ENCODE measurements around the gene PRKAR2B. TPM values are rescaled to one million over a fixed set of nuclear protein-coding genes. Genes with fewer than 3 reads are reported as not detected.
"Not testable (repeated sequence)": the region's sequence is repeated elsewhere in the genome, so short reads cannot be mapped to it uniquely, and the experiment has no call there.

The PRKAR2B gene
- total RNA-seq, 1 donor from 2014 or later = 0.14 TPM

DNA sequence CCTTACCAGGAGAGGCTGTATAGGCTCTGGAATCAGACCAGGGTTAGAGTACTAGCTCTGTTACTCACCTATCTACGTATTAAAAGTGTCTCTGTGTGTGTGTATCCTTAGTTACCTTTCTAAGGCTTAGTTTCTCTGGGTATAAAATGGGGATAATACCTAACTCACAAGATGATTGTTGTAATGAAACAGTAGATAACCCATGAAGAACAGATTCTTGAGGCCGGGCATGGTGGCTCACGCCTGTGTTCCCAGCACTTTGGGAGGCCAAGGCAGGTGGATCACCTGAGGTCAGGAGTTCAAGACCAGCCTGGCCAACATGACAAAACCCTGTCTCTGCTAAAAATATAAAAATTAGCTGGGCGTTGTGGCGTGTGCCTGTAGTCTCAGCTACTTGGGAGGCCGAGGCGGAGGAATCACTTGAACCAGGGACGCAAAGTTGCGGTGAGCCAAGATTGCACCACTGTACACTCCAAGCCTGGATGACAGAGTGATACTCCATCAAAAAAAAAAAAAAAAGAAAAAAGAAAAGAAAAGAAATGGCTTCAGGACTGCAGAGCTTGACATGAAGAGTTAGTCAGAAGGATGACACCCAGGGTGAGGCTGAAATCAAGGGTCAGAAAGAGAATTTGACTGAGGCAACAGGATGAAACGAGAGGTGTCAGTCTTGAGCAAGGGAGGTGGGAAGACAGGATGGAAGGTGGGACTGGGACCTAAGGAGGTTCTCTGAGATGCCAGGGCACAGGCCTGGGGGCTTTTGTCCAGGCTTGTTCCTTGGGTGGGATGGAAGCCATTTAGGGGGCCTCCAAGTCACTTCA lies 33.4 kb downstream of the PRKAR2B start:
- intact Hi-C loops (cut with micrococcal nuclease) = no loop called here
- no peak overlapping the region for H3K4me3 Mint-ChIP-seq (ENCODE audit: low read depth)
- H3K36me3 Mint-ChIP-seq (ENCODE audit: low read depth) = no peaks in the 10 kb centered on the region
- H3K9me3 Mint-ChIP-seq = no peaks in the 10 kb centered on the region
- H3K27ac Mint-ChIP-seq = no peak overlapping the region
- H3K4me1 Mint-ChIP-seq (ENCODE audit: low read depth) = no peaks in the 10 kb centered on the region
- no peak for DNase-seq (ENCODE audit: low spot score)
- peaks cover 17% of the 10 kb centered on the region for H3K27me3 Mint-ChIP-seq (ENCODE audit: low read depth)

DNA sequence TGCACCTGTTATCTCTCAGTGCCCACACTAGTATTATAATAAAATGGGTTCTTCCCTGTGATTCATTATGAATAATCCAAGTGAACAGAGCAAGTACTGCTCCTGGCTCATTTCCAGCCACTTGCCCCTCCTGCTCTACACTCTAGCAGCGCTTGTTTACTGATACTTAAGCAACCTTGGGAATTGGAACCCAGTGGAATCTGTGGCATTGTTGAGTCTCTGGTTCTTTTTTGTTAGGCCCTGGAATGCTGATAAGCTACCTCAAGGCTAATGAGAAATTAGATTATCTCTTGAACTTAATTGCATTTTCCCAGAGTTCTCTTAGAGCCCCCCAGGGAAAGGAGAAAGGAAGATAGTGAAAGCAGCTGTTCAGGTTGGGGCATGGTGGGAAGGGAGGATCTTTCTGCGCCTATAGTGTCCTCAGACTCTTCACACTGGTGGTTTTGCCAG lies 34.0 kb downstream of the PRKAR2B start:
- Mint-ChIP-seq H3K9me3 (no peaks in the 10 kb centered on the region), H3K27me3 (ENCODE audit: low read depth) (peaks cover 12% of the 10 kb centered on the region), H3K36me3 (ENCODE audit: low read depth) (no peaks in the 10 kb centered on the region), H3K4me3 (ENCODE audit: low read depth) (no peak overlapping the region), H3K4me1 (ENCODE audit: low read depth) (no peaks in the 10 kb centered on the region), H3K27ac (no peak overlapping the region)
- no peak for DNase-seq (ENCODE audit: low spot score)
- intact Hi-C loops (cut with micrococcal nuclease) = no loop called here

DNA sequence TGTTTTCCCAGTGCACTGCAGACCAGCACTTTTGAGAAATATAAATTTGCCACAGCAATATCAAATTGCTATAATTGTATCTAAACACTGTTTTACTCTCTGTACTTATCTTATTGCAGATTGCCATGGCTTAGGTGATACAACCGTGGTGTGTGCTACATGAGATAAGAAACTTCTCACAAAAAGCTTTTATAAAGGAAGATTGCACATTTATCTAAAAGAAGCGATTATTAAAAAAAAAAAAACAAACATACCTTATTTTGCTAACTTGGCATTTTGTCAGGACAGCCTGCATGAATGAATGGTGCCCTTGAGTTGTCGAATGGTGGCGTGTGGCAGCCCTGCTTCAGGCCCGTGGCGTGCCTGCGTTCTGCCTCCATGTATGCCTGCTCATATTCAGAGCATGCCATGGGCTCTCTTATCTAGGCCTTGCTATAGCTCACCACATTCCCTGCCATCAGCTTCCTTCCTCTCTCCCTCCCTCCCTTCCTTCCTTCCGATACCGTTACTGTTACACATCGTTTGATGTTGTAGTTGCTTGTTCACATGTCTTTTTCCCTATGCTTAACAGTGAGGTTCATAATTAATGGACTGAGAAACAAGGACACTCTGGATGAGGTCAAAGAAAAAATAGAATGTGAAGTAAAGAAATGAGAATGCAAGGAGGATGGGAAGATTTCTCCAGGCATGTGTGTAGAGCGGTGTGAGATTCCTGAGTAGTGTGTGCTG lies 34.9 kb downstream of the PRKAR2B start:
- Mint-ChIP-seq H3K36me3 (ENCODE audit: low read depth) (no peaks in the 10 kb centered on the region), H3K27me3 (ENCODE audit: low read depth) (peaks cover 12% of the 10 kb centered on the region), H3K4me1 (ENCODE audit: low read depth) (no peaks in the 10 kb centered on the region), H3K27ac (no peak overlapping the region), H3K9me3 (no peaks in the 10 kb centered on the region), H3K4me3 (ENCODE audit: low read depth) (no peak overlapping the region)
- no peak for DNase-seq (ENCODE audit: low spot score)
- intact Hi-C loops (cut with micrococcal nuclease) = no loop called here

DNA sequence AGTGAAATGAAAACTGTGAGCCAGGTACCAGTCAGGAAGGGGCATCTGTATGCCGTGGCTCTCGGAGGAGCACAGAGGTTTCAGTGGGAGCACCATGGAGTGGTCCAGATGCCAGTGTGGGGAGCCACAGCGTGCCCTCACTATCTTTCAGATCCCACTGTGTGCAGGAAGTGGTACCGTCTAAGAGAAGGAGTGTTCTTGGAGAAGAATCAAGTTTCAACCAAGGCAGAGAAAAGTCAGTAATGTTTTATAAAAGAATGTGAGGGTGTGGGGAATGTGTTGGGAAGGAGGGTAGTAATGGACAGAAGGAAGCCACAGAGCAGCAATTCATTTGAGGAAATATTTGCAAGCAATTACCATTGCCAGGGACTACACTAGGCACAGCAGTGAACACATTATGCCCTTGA lies 35.6 kb downstream of the PRKAR2B start:
- peaks cover 14% of the 10 kb centered on the region for H3K27me3 Mint-ChIP-seq (ENCODE audit: low read depth)
- no peaks in the 10 kb centered on the region for H3K4me1 Mint-ChIP-seq (ENCODE audit: low read depth)
- H3K9me3 Mint-ChIP-seq = no peaks in the 10 kb centered on the region
- no peak overlapping the region for H3K4me3 Mint-ChIP-seq (ENCODE audit: low read depth)
- no peak for DNase-seq (ENCODE audit: low spot score)
- no peak overlapping the region for H3K27ac Mint-ChIP-seq
- intact Hi-C loops (cut with micrococcal nuclease) = no loop called here
- no peaks in the 10 kb centered on the region for H3K36me3 Mint-ChIP-seq (ENCODE audit: low read depth)

DNA sequence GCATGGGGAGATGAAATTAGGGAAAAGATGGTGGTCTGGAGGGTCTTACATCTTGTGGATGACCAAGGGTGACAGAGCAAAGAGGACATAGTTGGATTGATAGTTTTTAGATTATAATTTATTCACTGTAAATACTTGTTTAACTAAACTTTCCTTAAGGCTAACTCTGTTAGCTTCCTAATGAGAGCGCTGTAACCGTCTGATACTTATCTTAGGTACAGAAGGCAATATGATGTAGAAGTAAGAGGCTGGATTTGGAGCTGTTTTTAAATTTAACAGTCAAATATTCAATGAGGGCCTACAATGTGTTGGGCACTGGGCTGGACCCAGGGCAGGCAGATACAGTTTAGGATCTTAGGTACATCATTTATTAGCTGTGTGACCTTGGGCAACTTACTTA lies 36.0 kb downstream of the PRKAR2B start:
- intact Hi-C loops (cut with micrococcal nuclease) = no loop called here
- Mint-ChIP-seq H3K4me3 (ENCODE audit: low read depth) (no peak overlapping the region), H3K4me1 (ENCODE audit: low read depth) (no peaks in the 10 kb centered on the region), H3K27ac (no peak overlapping the region), H3K27me3 (ENCODE audit: low read depth) (peaks cover 15% of the 10 kb centered on the region), H3K36me3 (ENCODE audit: low read depth) (no peaks in the 10 kb centered on the region), H3K9me3 (no peaks in the 10 kb centered on the region)
- DNase-seq (ENCODE audit: low spot score) = no peak

DNA sequence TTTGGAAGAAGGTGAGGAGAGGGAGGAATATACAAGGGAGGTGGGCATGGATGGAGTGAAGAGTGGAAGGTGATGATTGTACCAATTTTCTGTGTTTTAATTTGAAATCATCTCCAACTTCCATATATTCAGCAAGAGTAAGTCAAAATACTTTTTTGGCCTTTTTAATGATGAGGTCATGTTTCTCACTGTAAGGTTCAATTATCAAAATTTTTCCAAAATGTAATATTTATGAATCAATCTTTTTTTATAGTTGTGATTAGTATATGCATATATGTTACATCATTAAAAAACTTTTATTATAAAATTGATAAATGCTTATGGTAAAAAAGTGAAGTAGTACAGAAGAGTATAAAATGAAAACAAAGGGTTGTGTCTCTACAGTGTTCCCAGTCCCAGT lies 40.7 kb downstream of the PRKAR2B start:
- no peaks in the 10 kb centered on the region for H3K36me3 Mint-ChIP-seq (ENCODE audit: low read depth)
- H3K27ac Mint-ChIP-seq = no peak overlapping the region
- H3K9me3 Mint-ChIP-seq = no peaks in the 10 kb centered on the region
- H3K27me3 Mint-ChIP-seq (ENCODE audit: low read depth) = peaks cover 8% of the 10 kb centered on the region
- intact Hi-C loops (cut with micrococcal nuclease) = no loop called here
- no peaks in the 10 kb centered on the region for H3K4me1 Mint-ChIP-seq (ENCODE audit: low read depth)
- H3K4me3 Mint-ChIP-seq (ENCODE audit: low read depth) = no peak overlapping the region
- no peak for DNase-seq (ENCODE audit: low spot score)

DNA sequence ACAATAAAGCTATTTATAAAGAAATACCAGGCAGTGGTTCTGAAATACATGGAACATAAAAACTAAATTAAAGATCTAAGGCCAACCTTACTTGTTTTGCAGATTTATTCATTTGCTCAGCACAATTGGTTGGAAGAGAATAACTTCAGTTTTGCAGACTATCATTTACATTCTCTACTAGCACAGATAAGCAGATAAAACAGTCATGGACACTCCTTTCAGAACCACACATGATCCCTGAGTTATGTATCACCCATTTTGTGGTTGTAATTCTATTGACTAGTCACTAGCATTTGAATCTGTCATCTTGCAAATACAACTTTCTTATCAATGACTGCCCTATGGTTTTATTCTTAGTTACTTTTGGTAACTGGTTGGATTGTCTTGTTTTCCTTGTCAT lies 45.1 kb downstream of the PRKAR2B start:
- H3K27me3 Mint-ChIP-seq (ENCODE audit: low read depth) = peaks cover 6% of the 10 kb centered on the region
- H3K4me1 Mint-ChIP-seq (ENCODE audit: low read depth) = no peaks in the 10 kb centered on the region
- no peak for DNase-seq (ENCODE audit: low spot score)
- intact Hi-C loops (cut with micrococcal nuclease) = no loop called here
- no peak overlapping the region for H3K27ac Mint-ChIP-seq
- no peak overlapping the region for H3K4me3 Mint-ChIP-seq (ENCODE audit: low read depth)
- H3K36me3 Mint-ChIP-seq (ENCODE audit: low read depth) = no peaks in the 10 kb centered on the region
- no peaks in the 10 kb centered on the region for H3K9me3 Mint-ChIP-seq

DNA sequence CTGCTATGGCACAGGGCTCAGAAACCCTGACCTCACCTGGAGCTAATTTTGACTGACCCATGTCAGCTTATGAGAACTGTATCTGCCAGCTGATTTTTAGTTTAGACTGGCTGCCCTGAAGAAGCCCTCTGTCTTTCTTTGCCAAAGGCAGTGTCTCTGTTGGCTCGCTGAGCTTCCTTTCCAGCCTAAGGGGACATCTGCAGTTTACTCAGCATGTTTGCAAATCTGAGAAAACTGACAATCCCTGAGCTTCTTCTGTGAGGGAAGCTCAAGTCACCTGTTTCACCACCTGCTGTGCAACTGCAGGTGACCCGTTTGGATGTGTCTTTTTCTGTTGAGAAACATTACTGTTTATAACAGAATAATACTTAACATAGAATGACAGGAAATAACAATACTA lies 46.0 kb downstream of the PRKAR2B start:
- H3K36me3 Mint-ChIP-seq (ENCODE audit: low read depth) = no peaks in the 10 kb centered on the region
- H3K4me1 Mint-ChIP-seq (ENCODE audit: low read depth) = no peaks in the 10 kb centered on the region
- intact Hi-C loops (cut with micrococcal nuclease) = no loop called here
- H3K4me3 Mint-ChIP-seq (ENCODE audit: low read depth) = no peak overlapping the region
- peaks cover 5% of the 10 kb centered on the region for H3K27me3 Mint-ChIP-seq (ENCODE audit: low read depth)
- H3K27ac Mint-ChIP-seq = no peak overlapping the region
- DNase-seq (ENCODE audit: low spot score) = no peak
- H3K9me3 Mint-ChIP-seq = no peaks in the 10 kb centered on the region

DNA sequence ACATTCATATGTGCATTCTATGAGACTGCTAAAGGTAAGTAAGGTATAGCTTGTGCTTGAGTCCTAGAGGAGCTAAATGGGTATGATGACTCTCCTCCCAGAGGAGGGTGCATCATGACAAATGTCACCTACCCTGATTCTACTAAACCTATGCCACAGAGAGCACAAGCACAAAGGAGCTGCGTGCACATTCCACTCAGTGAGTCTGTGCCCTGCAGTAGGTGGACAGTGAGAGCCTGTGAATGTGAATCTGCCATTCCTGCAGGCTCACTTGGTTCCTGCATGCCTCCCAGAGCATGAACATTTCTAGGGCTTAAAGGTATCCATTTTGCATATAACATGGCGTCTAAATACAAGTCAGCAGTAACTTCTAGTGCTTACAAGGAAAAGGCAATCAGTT lies 46.8 kb downstream of the PRKAR2B start:
- Mint-ChIP-seq H3K36me3 (ENCODE audit: low read depth) (no peaks in the 10 kb centered on the region), H3K9me3 (no peaks in the 10 kb centered on the region), H3K27me3 (ENCODE audit: low read depth) (peaks cover 9% of the 10 kb centered on the region), H3K27ac (no peak overlapping the region), H3K4me1 (ENCODE audit: low read depth) (no peaks in the 10 kb centered on the region), H3K4me3 (ENCODE audit: low read depth) (no peak overlapping the region)
- intact Hi-C loops (cut with micrococcal nuclease) = no loop called here
- no peak for DNase-seq (ENCODE audit: low spot score)

DNA sequence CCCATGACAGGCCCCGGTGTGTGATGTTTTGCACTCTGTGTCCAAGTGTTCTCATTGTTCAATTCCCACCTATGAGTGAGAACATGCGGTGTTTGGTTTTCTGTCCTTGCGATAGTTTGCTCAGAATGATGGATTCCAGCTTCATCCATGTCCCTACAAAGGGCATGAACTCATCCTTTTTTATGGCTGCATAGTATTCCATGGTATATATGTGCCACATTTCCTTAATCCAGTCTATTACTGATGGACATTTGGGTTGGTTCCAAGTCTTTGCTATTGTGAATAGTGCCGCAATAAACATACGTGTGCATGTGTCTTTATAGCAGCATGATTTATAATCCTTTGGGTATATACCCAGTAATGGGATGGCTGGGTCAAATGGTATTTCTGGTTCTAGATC lies 49.2 kb downstream of the PRKAR2B start:
- H3K27ac Mint-ChIP-seq; intact Hi-C loops (cut with micrococcal nuclease); H3K4me1 Mint-ChIP-seq (ENCODE audit: low read depth); DNase-seq (ENCODE audit: low spot score); H3K4me3 Mint-ChIP-seq (ENCODE audit: low read depth); H3K36me3 Mint-ChIP-seq (ENCODE audit: low read depth); H3K9me3 Mint-ChIP-seq: not testable (repeated sequence)
- peaks cover 18% of the 10 kb centered on the region for H3K27me3 Mint-ChIP-seq (ENCODE audit: low read depth)

DNA sequence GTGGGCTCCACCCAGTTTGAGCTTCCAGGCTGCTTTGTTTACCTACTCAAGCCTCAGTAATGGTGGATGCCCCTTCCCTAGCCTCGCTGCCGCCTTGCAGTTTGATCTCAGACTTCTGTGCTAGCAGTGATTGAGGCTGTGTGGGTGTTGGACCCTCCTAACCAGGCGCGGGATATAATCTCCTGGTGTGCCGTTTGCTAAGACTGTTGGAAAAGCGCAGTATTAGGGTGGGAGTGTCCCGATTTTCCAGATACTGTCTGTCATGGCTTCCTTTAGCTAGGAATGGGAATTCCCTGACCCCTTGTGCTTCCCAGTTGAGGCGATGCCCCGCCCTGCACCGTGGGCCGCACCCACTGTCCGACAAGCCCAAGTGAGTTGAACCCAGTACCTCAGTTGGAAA lies 54.6 kb downstream of the PRKAR2B start:
- intact Hi-C loops (cut with micrococcal nuclease); H3K9me3 Mint-ChIP-seq; H3K4me1 Mint-ChIP-seq (ENCODE audit: low read depth); H3K27ac Mint-ChIP-seq; H3K36me3 Mint-ChIP-seq (ENCODE audit: low read depth); H3K4me3 Mint-ChIP-seq (ENCODE audit: low read depth); DNase-seq (ENCODE audit: low spot score): not testable (repeated sequence)
- peaks cover 15% of the 10 kb centered on the region for H3K27me3 Mint-ChIP-seq (ENCODE audit: low read depth)

DNA sequence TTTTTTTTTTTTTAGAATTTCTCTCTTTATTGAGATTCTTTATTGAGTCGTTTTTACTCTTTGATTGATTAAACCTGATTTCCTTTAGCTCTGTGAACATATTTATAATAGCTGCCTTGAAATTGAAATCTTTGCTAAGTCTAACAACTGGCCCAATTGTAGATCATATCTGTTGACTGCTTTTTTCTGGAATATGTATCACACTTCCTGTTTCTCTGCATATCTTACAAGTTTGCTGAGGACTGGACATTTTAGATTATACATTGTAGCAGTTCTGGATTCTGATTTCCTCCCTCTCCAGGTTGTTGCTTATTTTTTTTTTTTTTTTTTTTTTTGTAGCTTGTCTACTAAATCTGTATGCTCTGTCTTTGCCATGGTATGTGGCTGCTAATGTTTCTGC lies 56.3 kb downstream of the PRKAR2B start:
- Mint-ChIP-seq H3K9me3 (no peaks in the 10 kb centered on the region), H3K27ac (no peak overlapping the region)

DNA sequence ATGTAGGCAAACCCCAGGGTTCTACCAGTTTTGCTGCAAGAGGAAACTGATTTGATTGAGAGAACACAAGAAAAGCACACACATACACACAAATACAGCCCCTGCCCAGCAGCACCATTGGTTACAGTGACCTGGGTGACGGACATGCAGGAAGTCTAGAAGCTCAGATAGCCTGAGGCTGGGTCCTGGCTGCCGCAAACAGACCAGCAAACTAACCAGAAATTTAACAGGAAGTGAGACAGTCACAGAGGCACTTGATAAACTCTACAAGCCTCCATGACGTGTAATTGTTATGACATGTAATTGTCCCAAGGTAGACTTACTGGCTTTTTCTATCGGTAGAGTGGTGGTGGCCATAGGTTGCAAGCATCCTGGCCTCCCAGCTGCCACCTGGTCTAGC lies 58.9 kb downstream of the PRKAR2B start:
- Mint-ChIP-seq H3K4me1 (ENCODE audit: low read depth) (peaks cover 3% of the 10 kb centered on the region), H3K9me3 (no peaks in the 10 kb centered on the region), H3K27ac (no peak overlapping the region), H3K4me3 (ENCODE audit: low read depth) (no peak overlapping the region), H3K27me3 (ENCODE audit: low read depth) (peaks cover 2% of the 10 kb centered on the region), H3K36me3 (ENCODE audit: low read depth) (no peaks in the 10 kb centered on the region)
- intact Hi-C loops (cut with micrococcal nuclease) = no loop called here
- DNase-seq (ENCODE audit: low spot score) = no peak

More for the DNA sequence above, 56.3 kb downstream of the PRKAR2B start:
- no peaks in the 10 kb centered on the region for H3K36me3 Mint-ChIP-seq (ENCODE audit: low read depth)
- DNase-seq (ENCODE audit: low spot score) = no peak
- intact Hi-C loops (cut with micrococcal nuclease) = no loop called here
- peaks cover 15% of the 10 kb centered on the region for H3K27me3 Mint-ChIP-seq (ENCODE audit: low read depth)
- H3K4me3 Mint-ChIP-seq (ENCODE audit: low read depth) = no peak overlapping the region
- peaks cover 3% of the 10 kb centered on the region for H3K4me1 Mint-ChIP-seq (ENCODE audit: low read depth)

Measured in activated T-helper 2 cell treated with anti-CD3 and anti-CD28 coated beads, Interferon-gamma antibody, Interleukin-2, Interleukin-4, amounts not matched to agents 10 μg/mL and 5 μg/mL and 100 μg/mL, durations not matched to agents 14 hours and 24 hours and 36 hours (primary cell).